Thyroid gland (tissue), 4 donors: Measurements from ENCODE around the gene NOM1. TPM values are rescaled to one million over a fixed set of nuclear protein-coding genes. Genes with fewer than 3 reads are reported as not detected.

Experiments
- DNase-seq, 2 donors: peaks; one replicate each; pipeline ENCODE4 v3.0.0-alpha.2; 2019
- H3K27ac ChIP-seq, 3 donors: fragments of 200-600 bp; sonication (generic); 1 replicate in 2 of 3; 2 replicates in 1 of 3; pipeline ENCODE4 v1.5.1; 2016 to 2019; ENCODE audit warnings: mild to moderate bottlenecking in 1 of 3, moderate library complexity in 1 of 3
- H3K27me3 ChIP-seq: fragments of 200-600 bp; sonication (generic); one replicate; pipeline ENCODE4 v1.5.1; 2019
- H3K36me3 ChIP-seq, 2 donors: fragments of 200-600 bp; sonication (generic); one replicate each; pipeline ENCODE4 v1.5.1; 2016 to 2019
- H3K4me1 ChIP-seq, 2 donors: fragments of 200-600 bp; sonication (generic); one replicate each; pipeline ENCODE4 v1.5.1; 2017 to 2019
- H3K4me3 ChIP-seq, 3 donors: fragments of 200-600 bp; sonication (generic); replicated peaks in 1 of 3; 1 replicate in 2 of 3; 2 replicates in 1 of 3; pipeline ENCODE4 v1.5.1; 2016; ENCODE audit warnings: mild to moderate bottlenecking in 1 of 3
- H3K9me3 ChIP-seq: fragments of 200-600 bp; sonication (generic); one replicate; pipeline ENCODE4 v1.5.1; 2017
- POLR2A ChIP-seq, 2 donors: fragments of 450-650 bp; IDR thresholded peaks; one replicate each; pipeline ENCODE4 v1.6.1; 2017; ENCODE audit warnings: antibody characterized with exemption in 2 of 2, mild to moderate bottlenecking in 2 of 2, moderate library complexity in 1 of 2
- WGBS, 2 donors: methylation state at CpG; one replicate each; pipeline ENCODE4 v1.1.5; 2017; 5-methylcytosine and 5-hydroxymethylcytosine counted together
- intact Hi-C: fragments of 100-400 bp; cut with DNase I; formaldehyde crosslinking; loops from one replicate; pipeline ENCODE4 v1.15.1; 2023
- total RNA-seq, 4 donors: library from RNA; depleted of rRNA; stranded (reverse); fragments of >200 nt; gene quantifications; one replicate each; pipeline ENCODE4 v1.2.3, GENCODE V29; 2016
- TF ChIP-seq, protein P1 (sequence below), 6 experiments: fragments of 200-600 bp in 3 of 6; fragments of 450-650 bp in 3 of 6; sonication (generic) in 3 of 6; IDR thresholded peaks; one replicate each; pipeline ENCODE4 v1.5.1; 2016 to 2019; ENCODE audit warnings: antibody characterized with exemption in 6 of 6, mild to moderate bottlenecking in 2 of 6, inconsistent platforms in 1 of 6, moderate library complexity in 1 of 6

Gene NOM1
- total RNA-seq, 4 donors from 2014 or later = 11.2 to 25.7 (median 16.8) TPM

GRCh38 chr7:156979007-156979606, 29.6 kb downstream of the NOM1 start:
- Histone ChIP-seq H3K27ac (no peak overlapping the region), H3K36me3 (no peaks in the 10 kb centered on the region), H3K27me3 (no peaks in the 10 kb centered on the region), H3K4me3 (no peak overlapping the region), H3K4me1 (no peaks in the 10 kb centered on the region), H3K9me3 (no peaks in the 10 kb centered on the region)
- TF ChIP-seq POLR2A (IDR thresholded peaks at IDR 0.05) = no peak
- TF ChIP-seq, protein P1, sequence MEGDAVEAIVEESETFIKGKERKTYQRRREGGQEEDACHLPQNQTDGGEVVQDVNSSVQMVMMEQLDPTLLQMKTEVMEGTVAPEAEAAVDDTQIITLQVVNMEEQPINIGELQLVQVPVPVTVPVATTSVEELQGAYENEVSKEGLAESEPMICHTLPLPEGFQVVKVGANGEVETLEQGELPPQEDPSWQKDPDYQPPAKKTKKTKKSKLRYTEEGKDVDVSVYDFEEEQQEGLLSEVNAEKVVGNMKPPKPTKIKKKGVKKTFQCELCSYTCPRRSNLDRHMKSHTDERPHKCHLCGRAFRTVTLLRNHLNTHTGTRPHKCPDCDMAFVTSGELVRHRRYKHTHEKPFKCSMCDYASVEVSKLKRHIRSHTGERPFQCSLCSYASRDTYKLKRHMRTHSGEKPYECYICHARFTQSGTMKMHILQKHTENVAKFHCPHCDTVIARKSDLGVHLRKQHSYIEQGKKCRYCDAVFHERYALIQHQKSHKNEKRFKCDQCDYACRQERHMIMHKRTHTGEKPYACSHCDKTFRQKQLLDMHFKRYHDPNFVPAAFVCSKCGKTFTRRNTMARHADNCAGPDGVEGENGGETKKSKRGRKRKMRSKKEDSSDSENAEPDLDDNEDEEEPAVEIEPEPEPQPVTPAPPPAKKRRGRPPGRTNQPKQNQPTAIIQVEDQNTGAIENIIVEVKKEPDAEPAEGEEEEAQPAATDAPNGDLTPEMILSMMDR (IDR thresholded peaks at IDR 0.05) = no peak
- DNase-seq = no peak
- intact Hi-C loops = no loop called here
- 91 to 100% methylated on average over 1 of the region's 1 CpG for whole genome bisulfite sequencing, 2 donors

DNA sequence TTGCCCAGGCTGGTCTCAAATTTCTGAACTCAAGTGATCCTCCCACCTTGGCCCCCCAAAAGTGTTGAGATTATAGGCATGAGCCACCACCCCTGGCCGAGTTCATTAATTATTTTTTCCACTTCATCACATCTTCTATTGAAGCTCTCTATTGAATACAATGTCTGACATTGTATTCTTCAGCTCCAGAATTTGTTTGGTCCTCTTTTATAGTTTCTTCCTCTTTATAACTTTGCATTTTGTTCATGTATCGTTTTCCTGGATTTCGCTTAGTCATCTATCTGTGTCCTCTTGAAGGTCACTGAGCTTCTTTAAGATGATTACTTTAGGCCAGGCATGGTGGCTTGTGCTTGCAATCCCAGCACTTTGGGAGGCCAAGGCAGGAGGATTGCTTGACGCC, 30.2 kb downstream of the NOM1 start:
- no peaks in the 10 kb centered on the region for H3K9me3 ChIP-seq
- no peak overlapping the region for H3K4me3 ChIP-seq
- TF ChIP-seq, protein P1 (IDR thresholded peaks at IDR 0.05) = no peak
- TF ChIP-seq POLR2A (IDR thresholded peaks at IDR 0.05) = no peak
- WGBS, 2 donors = 93 to 95% methylated on average over 4 of the region's 4 CpGs
- H3K27me3 ChIP-seq = no peaks in the 10 kb centered on the region
- DNase-seq = no peak
- no peaks in the 10 kb centered on the region for H3K36me3 ChIP-seq
- H3K27ac ChIP-seq = no peak overlapping the region
- H3K4me1 ChIP-seq = no peaks in the 10 kb centered on the region
- intact Hi-C loops = no loop called here

- Histone ChIP-seq H3K27ac (no peak overlapping the region), H3K9me3 (no peaks in the 10 kb centered on the region), H3K27me3 (no peaks in the 10 kb centered on the region), H3K4me1 (no peaks in the 10 kb centered on the region), H3K36me3 (no peaks in the 10 kb centered on the region), H3K4me3 (no peak overlapping the region)
- 79 to 83% methylated on average over 14 of the region's 14 CpGs for WGBS, 2 donors
- DNase-seq = no peak
- intact Hi-C loops = no loop called here
- TF ChIP-seq POLR2A (IDR thresholded peaks at IDR 0.05) = no peak
- TF ChIP-seq, protein P1 (IDR thresholded peaks at IDR 0.05) = no peak
These were observed 34.8 kb downstream of the NOM1 start for GRCh38 chr7:156984174-156984891.

GRCh38 chr7:156985101-156985992, 35.8 kb downstream of the NOM1 start:
- no peak for DNase-seq
- no peaks in the 10 kb centered on the region for H3K36me3 ChIP-seq
- intact Hi-C loops = no loop called here
- no peak overlapping the region for H3K27ac ChIP-seq
- TF ChIP-seq, protein P1 (IDR thresholded peaks at IDR 0.05) = no peak
- no peak for TF ChIP-seq POLR2A (IDR thresholded peaks at IDR 0.05)
- 81 to 91% methylated on average over 18 to 25 of the region's 29 CpGs for WGBS, 2 donors
- H3K4me3 ChIP-seq = no peak overlapping the region
- no peaks in the 10 kb centered on the region for H3K4me1 ChIP-seq
- H3K27me3 ChIP-seq = no peaks in the 10 kb centered on the region
- no peaks in the 10 kb centered on the region for H3K9me3 ChIP-seq
